Liver (tissue), 9 donors: ENCODE results near the gene SEMA4F. TPM values are rescaled to one million over a fixed set of nuclear protein-coding genes. Genes with fewer than 3 reads are reported as not detected.

Experiments
- DNase-seq: peaks from one replicate; pipeline ENCODE4 v3.0.0-alpha.2; 2017; ENCODE audit warnings: low spot score
- H3K27ac ChIP-seq, 2 donors: one replicate each; pipeline ENCODE4 v1.7.0; 2013; ENCODE audit warnings: inconsistent platforms in 2 of 2, low read length in 2 of 2, control low read depth in 1 of 2, low read depth in 1 of 2, mild to moderate bottlenecking in 1 of 2
- H3K27me3 ChIP-seq, 4 donors: one replicate each; pipeline versions ENCODE4 v1.6.1 to v1.7.0; 2013; ENCODE audit warnings: low read length in 3 of 4, inconsistent platforms in 1 of 4, mild to moderate bottlenecking in 1 of 4, moderate library complexity in 1 of 4; ENCODE audit not compliant: control insufficient read depth in 4 of 4, insufficient read depth in 4 of 4
- H3K36me3 ChIP-seq, 4 donors: one replicate each; pipeline versions ENCODE4 v1.6.1 to v1.7.0; 2013; ENCODE audit warnings: low read length in 3 of 4, mild to moderate bottlenecking in 3 of 4, low read depth in 1 of 4, moderate library complexity in 1 of 4; ENCODE audit not compliant: control insufficient read depth in 4 of 4, insufficient read depth in 3 of 4
- H3K4me1 ChIP-seq, 4 donors: one replicate each; pipeline versions ENCODE4 v1.6.1 to v1.7.0; 2013; ENCODE audit warnings: low read length in 3 of 4, mild to moderate bottlenecking in 3 of 4, moderate library complexity in 1 of 4; ENCODE audit not compliant: control insufficient read depth in 4 of 4, insufficient read depth in 4 of 4
- H3K4me3 ChIP-seq, 3 donors: one replicate each; pipeline versions ENCODE4 v1.6.1 to v1.7.0; 2013; ENCODE audit warnings: low read length in 3 of 3, control low read depth in 1 of 3, low read depth in 1 of 3, mild to moderate bottlenecking in 1 of 3
- H3K9ac ChIP-seq, 2 donors: one replicate each; pipeline ENCODE4 v1.7.0; 2013; ENCODE audit warnings: low read length in 2 of 2, mild to moderate bottlenecking in 2 of 2, moderate library complexity in 2 of 2, control low read depth in 1 of 2, low read depth in 1 of 2
- H3K9me3 ChIP-seq, 4 donors: one replicate each; pipeline versions ENCODE4 v1.6.1 to v1.7.0; 2013; ENCODE audit warnings: low read length in 3 of 4; ENCODE audit not compliant: control insufficient read depth in 4 of 4
- ATF3 ChIP-seq: IDR thresholded peaks from 2 replicates; pipeline ENCODE4 v1.6.1; 2016; ENCODE audit warnings: antibody characterized with exemption
- CTCF ChIP-seq: fragments of 150-350 bp; IDR thresholded peaks from 2 replicates; pipeline ENCODE4 v1.5.1; 2017; ENCODE audit warnings: improper control_type of control experiment, low read depth, low read length; ENCODE audit not compliant: missing input control
- EGR1 ChIP-seq, 2 donors: IDR thresholded peaks; 2 replicates each; pipeline ENCODE4 v1.6.1; 2016 to 2018; ENCODE audit warnings: antibody characterized with exemption in 2 of 2, low read depth in 2 of 2
- FOXA1 ChIP-seq: IDR thresholded peaks from 2 replicates; pipeline ENCODE4 v1.6.1; 2016; ENCODE audit warnings: antibody characterized with exemption
- HNF4A ChIP-seq, 2 donors: conservative IDR thresholded peaks; 2 replicates each; pipeline ENCODE4 v1.6.1; 2016; ENCODE audit warnings: antibody characterized with exemption in 2 of 2, mild to moderate bottlenecking in 2 of 2
- HNF4G ChIP-seq: IDR thresholded peaks from 2 replicates; pipeline ENCODE4 v1.6.1; 2016; ENCODE audit warnings: antibody characterized with exemption
- JUND ChIP-seq, 2 donors: IDR thresholded peaks; 2 replicates each; pipeline ENCODE4 v1.6.1; 2016; ENCODE audit warnings: antibody characterized with exemption in 2 of 2
- NR2F2 ChIP-seq: IDR thresholded peaks from 2 replicates; pipeline ENCODE4 v1.6.1; 2016; ENCODE audit warnings: antibody characterized with exemption
- RAD21 ChIP-seq, 2 donors: IDR thresholded peaks; 2 replicates each; pipeline ENCODE4 v1.6.1; 2016; ENCODE audit warnings: antibody characterized with exemption in 2 of 2, mild to moderate bottlenecking in 2 of 2
- RXRA ChIP-seq, 2 donors: IDR thresholded peaks; 2 replicates each; pipeline ENCODE4 v1.6.1; 2017 to 2018; ENCODE audit warnings: antibody characterized with exemption in 2 of 2, mild to moderate bottlenecking in 1 of 2
- SP1 ChIP-seq: IDR thresholded peaks from 2 replicates; pipeline ENCODE4 v1.6.1; 2018; ENCODE audit warnings: antibody characterized with exemption, mild to moderate bottlenecking
- TAF1 ChIP-seq: conservative IDR thresholded peaks from 2 replicates; pipeline ENCODE4 v1.6.1; 2016; ENCODE audit warnings: antibody characterized with exemption, mild to moderate bottlenecking
- YY1 ChIP-seq: IDR thresholded peaks from 2 replicates; pipeline ENCODE4 v1.6.1; 2016; ENCODE audit warnings: antibody characterized with exemption, mild to moderate bottlenecking
- ZBTB33 ChIP-seq: IDR thresholded peaks from 2 replicates; pipeline ENCODE4 v1.6.1; 2016; ENCODE audit warnings: antibody characterized with exemption
- WGBS: extraction: QIAGEN DNeasy Blood & Tissue Kit; methylation state at CpG from one replicate; pipeline ENCODE4 v1.1.7; 2013; 5-methylcytosine and 5-hydroxymethylcytosine counted together
- polyA plus RNA-seq, 2 donors: library from polyadenylated mRNA; stranded (reverse) in 1 of 2; unstranded in 1 of 2; fragments of 200-250 nt in 1 of 2; fragments of >200 nt in 1 of 2; fragmentation: Nextera tagmentation in 1 of 2; extraction: Ambion mirVana in 1 of 2; gene quantifications; one replicate each; pipeline versions ENCODE4 v1.2.1 to v1.2.3, GENCODE V29; 2013 to 2015
- total RNA-seq, 2 donors: library from RNA; depleted of rRNA; stranded (reverse); fragments of >200 nt; gene quantifications; one replicate each; pipeline ENCODE4 v1.2.3, GENCODE V29; 2014
- donor health status: healthy.
- donor health status: healthy.
- donor health status: healthy.
- donor health status: healthy.
- donor health status: healthy.

Gene SEMA4F
- total and polyA plus RNA-seq, 4 donors = 0.57 to 1.1 (median 0.96) TPM

GRCh38 chr2:74670263-74670662 is 16.2 kb downstream of the SEMA4F start:
- WGBS = 92% methylated on average over 7 of the region's 7 CpGs
- Histone ChIP-seq H3K4me1 (no peaks in the 10 kb centered on the region), H3K36me3 (no peaks in the 10 kb centered on the region), H3K9me3 (no peaks in the 10 kb centered on the region), H3K27ac (no peak overlapping the region), H3K9ac (no peak overlapping the region), H3K4me3 (no peak overlapping the region), H3K27me3 (no peaks in the 10 kb centered on the region)
- no peak for TF ChIP-seq NR2F2
- no peak for TF ChIP-seq HNF4A (conservative IDR thresholded peaks at IDR 0.05)
- TF ChIP-seq CTCF = no peak
- no peak for TF ChIP-seq TAF1
- no peak for TF ChIP-seq ZBTB33
- no peak for TF ChIP-seq HNF4G
- TF ChIP-seq SP1 = no peak
- DNase-seq = no peak

- Histone ChIP-seq H3K27ac (no peak overlapping the region), H3K9me3 (no peaks in the 10 kb centered on the region), H3K27me3 (no peaks in the 10 kb centered on the region), H3K36me3 (no peaks in the 10 kb centered on the region), H3K9ac (no peak overlapping the region), H3K4me1 (no peaks in the 10 kb centered on the region), H3K4me3 (no peak overlapping the region)
- TF ChIP-seq RAD21 (IDR thresholded peaks at IDR 0.05) = no peak
- TF ChIP-seq CTCF = no peak
- no peak for TF ChIP-seq TAF1
- no peak for TF ChIP-seq YY1
- no peak for TF ChIP-seq EGR1 (IDR thresholded peaks at IDR 0.05; ENCODE audit: low read depth in 2 of 2)
- DNase-seq = no peak
These were observed 17.4 kb downstream of the SEMA4F start for GRCh38 chr2:74671479-74671878.

- Histone ChIP-seq H3K27ac (no peak overlapping the region), H3K4me3 (no peak overlapping the region), H3K9me3 (no peaks in the 10 kb centered on the region), H3K36me3 (no peaks in the 10 kb centered on the region), H3K9ac (no peak overlapping the region), H3K4me1 (no peaks in the 10 kb centered on the region), H3K27me3 (no peaks in the 10 kb centered on the region)
- WGBS = 81% methylated on average over 7 of the region's 7 CpGs
- DNase-seq = no peak
- TF ChIP-seq HNF4G (no peak), YY1 (no peak), RAD21 (IDR thresholded peaks at IDR 0.05) (no peak), FOXA1 (no peak), ATF3 (no peak), RXRA (IDR thresholded peaks at IDR 0.05) (no peak), HNF4A (conservative IDR thresholded peaks at IDR 0.05) (no peak), SP1 (no peak), CTCF (no peak), JUND (IDR thresholded peaks at IDR 0.05) (no peak)
These were observed 19.9 kb downstream of the SEMA4F start for GRCh38 chr2:74673826-74674528.
